Mucosa of descending colon (tissue), 3 donors: ENCODE data around the gene CPNE7. TPM values are rescaled to one million over a fixed set of nuclear protein-coding genes. Genes with fewer than 3 reads are reported as not detected.
A peak's percentile ranks its signal among the peaks of the same experiment; 100 is the strongest.

Experiments
- ATAC-seq: fragments of 200-7000 bp; cut with Tn5 transposase; one replicate; pipeline ENCODE4 v1.9.1; 2020; ENCODE audit warnings: mild to moderate bottlenecking, moderate library complexity
- DNase-seq, 3 donors: peaks; one replicate each; pipeline ENCODE4 v3.0.0-alpha.2; 2020
- H3K36me3 ChIP-seq: fragments of 200-600 bp; one replicate; pipeline ENCODE4 v1.8.0; 2021; ENCODE audit warnings: low read depth, mild to moderate bottlenecking
- H3K4me1 ChIP-seq: fragments of 200-600 bp; one replicate; pipeline ENCODE4 v1.8.0; 2021; ENCODE audit warnings: low read depth, mild to moderate bottlenecking
- H3K4me3 ChIP-seq: fragments of 200-600 bp; one replicate; pipeline ENCODE4 v1.8.0; 2021; ENCODE audit warnings: mild to moderate bottlenecking
- H3K9me3 ChIP-seq: fragments of 200-600 bp; one replicate; pipeline ENCODE4 v1.8.0; 2021; ENCODE audit warnings: mild to moderate bottlenecking
- intact Hi-C, 2 donors: fragments of 100-400 bp; cut with DNase I in 1 of 2; cut with micrococcal nuclease in 1 of 2; formaldehyde crosslinking; loops; one replicate each; pipeline versions ENCODE4 v1.11.0 to v1.11.1; 2022; cut with DNase I, micrococcal nuclease
- total RNA-seq, 3 donors: library from RNA; stranded (reverse); fragmentation: NEBNext Ultra II Directional in 2 of 3; extraction: Animal tissue kit (Norgen Biotek cat#: 25700) in 2 of 3; gene quantifications; one replicate each; pipeline versions ENCODE4 v1.2.1 to v1.2.4, GENCODE V29; 2021 to 2023
- TF ChIP-seq, protein P1 (sequence below): fragments of 200-600 bp; IDR thresholded peaks from one replicate; pipeline ENCODE4 v1.8.0; 2022; ENCODE audit warnings: antibody characterized with exemption, mild to moderate bottlenecking
- donor health status: DM: no; HTN: no; CAD: no; lungs with moderate emphysema.
- donor health status: DM: no; HTN: no; CAD: no.
- donor health status: DM: no; HTN: yes; CAD: no.

Gene CPNE7
- total RNA-seq, 3 donors from 2014 or later, result 0.72 to 2.0 (median 0.79) TPM

DNA sequence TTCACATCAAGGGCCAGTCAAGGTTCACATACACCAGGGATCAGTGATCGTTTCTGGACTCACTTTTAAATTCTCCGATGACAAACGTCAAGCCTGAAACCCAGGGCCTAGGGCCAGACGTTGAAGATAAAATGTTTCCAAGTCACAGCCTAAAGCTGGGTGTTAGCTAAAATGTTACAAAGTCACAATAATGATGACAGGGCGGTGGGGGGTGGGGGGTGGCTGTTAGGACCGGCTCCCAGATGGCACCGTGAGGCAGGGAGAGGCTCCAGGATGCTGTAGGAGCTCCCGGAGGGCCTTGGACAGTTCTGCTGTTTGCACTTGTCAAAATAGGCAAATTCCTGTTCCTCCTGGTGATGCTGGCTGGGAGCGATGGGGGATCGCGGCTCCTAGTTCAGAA is 31.4 kb upstream of the CPNE7 start:
- no peak for DNase-seq
- Histone ChIP-seq H3K9me3 (no peaks in the 10 kb centered on the region), H3K4me3 (no peak overlapping the region), H3K36me3 (no peaks in the 10 kb centered on the region), H3K4me1 (peaks cover 9% of the 10 kb centered on the region)
- TF ChIP-seq, protein P1, sequence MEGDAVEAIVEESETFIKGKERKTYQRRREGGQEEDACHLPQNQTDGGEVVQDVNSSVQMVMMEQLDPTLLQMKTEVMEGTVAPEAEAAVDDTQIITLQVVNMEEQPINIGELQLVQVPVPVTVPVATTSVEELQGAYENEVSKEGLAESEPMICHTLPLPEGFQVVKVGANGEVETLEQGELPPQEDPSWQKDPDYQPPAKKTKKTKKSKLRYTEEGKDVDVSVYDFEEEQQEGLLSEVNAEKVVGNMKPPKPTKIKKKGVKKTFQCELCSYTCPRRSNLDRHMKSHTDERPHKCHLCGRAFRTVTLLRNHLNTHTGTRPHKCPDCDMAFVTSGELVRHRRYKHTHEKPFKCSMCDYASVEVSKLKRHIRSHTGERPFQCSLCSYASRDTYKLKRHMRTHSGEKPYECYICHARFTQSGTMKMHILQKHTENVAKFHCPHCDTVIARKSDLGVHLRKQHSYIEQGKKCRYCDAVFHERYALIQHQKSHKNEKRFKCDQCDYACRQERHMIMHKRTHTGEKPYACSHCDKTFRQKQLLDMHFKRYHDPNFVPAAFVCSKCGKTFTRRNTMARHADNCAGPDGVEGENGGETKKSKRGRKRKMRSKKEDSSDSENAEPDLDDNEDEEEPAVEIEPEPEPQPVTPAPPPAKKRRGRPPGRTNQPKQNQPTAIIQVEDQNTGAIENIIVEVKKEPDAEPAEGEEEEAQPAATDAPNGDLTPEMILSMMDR, result no peak
- ATAC-seq, result no peak
- intact Hi-C loops, result no loop called here

DNA sequence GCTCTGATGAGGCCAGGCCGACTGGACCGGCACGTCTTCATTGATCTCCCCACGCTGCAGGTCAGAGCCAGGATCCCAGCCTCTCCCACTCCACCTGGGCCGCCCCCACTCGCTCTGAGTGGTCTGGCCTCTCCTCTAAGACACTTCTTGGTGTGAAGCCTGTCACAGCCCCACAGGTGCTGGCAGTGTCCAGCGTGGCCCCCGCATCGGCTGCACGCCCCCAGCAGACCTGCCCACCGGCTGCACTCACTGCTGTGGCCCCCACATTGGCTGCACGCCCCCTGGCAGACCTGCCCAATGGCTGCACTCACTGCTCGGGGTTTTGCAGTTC is 30.9 kb upstream of the CPNE7 start:
- Histone ChIP-seq H3K9me3 (no peaks in the 10 kb centered on the region), H3K4me1 (peaks cover 9% of the 10 kb centered on the region), H3K36me3 (peaks cover 4% of the 10 kb centered on the region), H3K4me3 (no peak overlapping the region)
- no peak for ATAC-seq
- intact Hi-C loops, result no loop called here
- TF ChIP-seq, protein P1, result no peak
- DNase-seq, result no peak

DNA sequence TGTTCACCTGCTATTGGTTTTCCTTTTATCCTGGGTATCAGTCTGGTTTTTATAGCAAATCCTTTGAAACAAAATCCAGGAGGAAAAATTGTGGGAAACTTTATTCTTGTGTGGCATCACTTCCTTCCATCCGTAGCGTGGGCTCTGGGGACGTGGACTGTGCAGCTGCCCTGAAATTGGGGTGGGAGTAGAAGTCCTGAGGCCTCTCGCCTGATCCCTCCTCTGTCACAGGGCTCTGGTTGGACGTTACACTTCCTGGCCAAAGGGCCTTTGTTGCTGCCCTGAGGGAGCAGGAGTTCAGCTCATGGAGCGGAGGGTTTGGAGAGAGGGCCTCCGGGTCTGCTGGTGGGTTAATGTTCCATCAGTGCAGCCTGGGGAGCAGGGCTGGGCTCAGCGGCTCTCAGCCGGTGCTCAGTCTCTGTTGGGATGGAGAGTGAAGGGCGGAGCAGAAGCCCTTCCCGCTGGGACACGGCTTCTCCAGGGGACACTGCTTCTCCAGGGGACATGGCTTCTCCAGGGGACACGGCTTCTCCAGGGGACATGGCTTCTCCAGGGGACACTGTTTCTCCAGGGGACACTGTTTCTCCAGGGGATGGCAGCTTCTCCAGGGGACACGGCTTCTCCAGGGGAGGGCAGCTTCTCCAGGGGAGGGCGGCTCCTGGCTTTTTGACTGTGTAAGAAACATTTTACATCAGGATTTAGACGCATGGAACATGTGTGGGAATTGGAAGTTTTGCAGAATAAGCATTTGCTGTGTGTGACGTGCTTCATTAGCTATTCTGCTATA is 30.3 kb upstream of the CPNE7 start:
- ATAC-seq, result peak; percentile 26
- peaks cover 9% of the 10 kb centered on the region for H3K4me1 ChIP-seq
- H3K36me3 ChIP-seq, result peaks cover 6% of the 10 kb centered on the region
- H3K4me3 ChIP-seq, result no peak overlapping the region
- TF ChIP-seq, protein P1, result no peak
- intact Hi-C loops, result no loop called here
- no peaks in the 10 kb centered on the region for H3K9me3 ChIP-seq
- DNase-seq, result no peak

DNA sequence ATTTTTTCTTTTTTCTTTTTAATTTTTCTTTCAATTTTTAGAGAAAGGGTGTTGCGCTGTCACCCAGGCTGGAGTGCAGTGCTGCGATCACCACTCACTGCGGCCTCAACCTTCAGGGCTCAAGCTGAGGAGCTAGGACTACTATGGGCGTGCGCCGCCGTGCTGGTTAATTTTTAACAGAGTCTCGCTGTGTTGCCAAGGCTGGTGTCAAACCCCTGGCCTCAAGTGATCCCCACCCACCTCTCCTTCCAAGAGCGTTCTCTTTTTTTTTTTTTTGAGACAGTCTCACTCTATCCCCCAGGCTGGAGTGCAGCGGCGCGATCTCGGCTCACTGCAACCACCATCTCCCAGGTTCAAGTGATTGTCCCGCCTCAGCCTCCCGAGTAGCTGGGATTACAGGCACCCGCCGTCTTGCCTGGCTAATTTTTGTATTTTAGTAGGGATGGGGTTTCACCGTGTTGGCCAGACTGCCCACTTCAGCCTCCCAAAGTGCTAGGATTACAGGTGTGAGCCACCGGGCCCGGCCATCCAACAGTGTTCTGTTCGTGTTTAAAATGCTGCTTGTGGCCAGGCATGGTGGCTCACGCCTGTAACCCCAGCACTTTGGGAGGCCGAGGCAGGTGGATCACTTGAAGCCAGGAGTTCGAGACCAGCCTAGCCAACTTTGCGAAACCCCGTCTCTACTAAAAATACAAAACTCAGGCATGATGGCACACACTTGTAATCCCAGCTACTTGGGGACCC is 29.6 kb upstream of the CPNE7 start:
- peak; percentile 96 for ATAC-seq
- intact Hi-C loops, result no loop called here
- Histone ChIP-seq H3K4me1 (peaks cover 9% of the 10 kb centered on the region), H3K9me3 (no peaks in the 10 kb centered on the region), H3K4me3 (no peak overlapping the region), H3K36me3 (peaks cover 6% of the 10 kb centered on the region)
- TF ChIP-seq, protein P1, result no peak
- peak; percentile 79 to 87 (median 84) for DNase-seq

DNA sequence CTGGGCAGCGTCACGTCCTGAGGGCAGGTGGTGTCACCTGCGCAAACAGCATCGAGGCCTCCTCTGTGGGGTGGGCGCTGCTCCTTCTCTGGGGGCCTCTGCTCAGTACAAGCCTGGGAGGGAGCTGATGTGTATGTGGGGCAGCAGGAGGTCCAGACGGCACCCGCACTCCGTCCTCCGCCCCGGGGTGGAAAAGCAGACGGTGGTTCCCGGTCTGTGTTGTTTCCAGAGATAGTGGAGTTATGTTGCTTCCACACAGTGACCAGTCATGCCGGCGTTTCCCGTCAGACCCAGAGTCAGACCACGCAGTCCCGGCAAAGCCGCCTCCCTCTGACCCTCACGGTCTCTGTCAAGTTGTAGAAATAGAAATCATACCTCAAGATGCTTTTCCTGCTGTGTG is 28.8 kb upstream of the CPNE7 start:
- TF ChIP-seq, protein P1, result no peak
- intact Hi-C loops, result no loop called here
- Histone ChIP-seq H3K36me3 (peaks cover 6% of the 10 kb centered on the region), H3K4me3 (no peak overlapping the region), H3K9me3 (no peaks in the 10 kb centered on the region), H3K4me1 (peaks cover 9% of the 10 kb centered on the region)
- ATAC-seq (no peak), DNase-seq (no peak)
